ENCODE results near the gene DLX3. TPM values are rescaled to one million over a fixed set of nuclear protein-coding genes. Genes with fewer than 3 reads are reported as not detected.

Gene DLX3
- total RNA-seq, 1 experiment from 2014 or later, result 0.18 TPM

DNA sequence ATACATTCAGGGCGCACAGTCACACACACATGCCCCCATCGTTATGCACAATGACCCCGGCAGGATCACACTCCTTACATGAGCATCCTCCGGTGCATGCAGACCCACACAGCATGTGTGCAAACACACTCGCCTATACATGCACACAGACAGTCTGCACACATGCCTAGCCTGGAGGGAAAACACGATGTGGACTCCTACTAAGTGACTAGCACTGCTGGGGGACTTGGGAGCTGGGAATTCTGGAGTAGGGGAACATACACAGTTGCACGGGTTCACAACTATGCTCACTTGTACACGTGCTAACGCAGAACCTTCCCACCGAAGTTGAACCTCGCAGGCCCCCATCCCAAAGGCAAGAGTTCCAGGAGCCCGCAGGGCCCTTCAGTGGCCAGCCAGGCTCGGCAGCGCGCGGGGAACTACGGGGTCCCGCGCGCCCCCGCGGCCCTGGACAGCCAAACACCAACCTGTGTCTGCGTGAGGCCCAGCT, 2.0 kb downstream of the DLX3 start:
- ChIA-PET POLR2A (ENCODE audit: unreplicated experiment) (no interaction called here), CTCF (interaction anchor here (1.0 kb wide), 1 partner anchor 94 kb away, joined by 3 read pairs; no protein-coding TSS in a partner anchor)
- H4K20me1 ChIP-seq (ENCODE audit: low read length), result no peaks in the 10 kb centered on the region
- H3K4me1 ChIP-seq (ENCODE audit: insufficient read depth, low read length), result peaks cover 29% of the 10 kb centered on the region
- no TSS peak for BruUV-seq (replicated peaks)
- TF ChIP-seq, protein P1, sequence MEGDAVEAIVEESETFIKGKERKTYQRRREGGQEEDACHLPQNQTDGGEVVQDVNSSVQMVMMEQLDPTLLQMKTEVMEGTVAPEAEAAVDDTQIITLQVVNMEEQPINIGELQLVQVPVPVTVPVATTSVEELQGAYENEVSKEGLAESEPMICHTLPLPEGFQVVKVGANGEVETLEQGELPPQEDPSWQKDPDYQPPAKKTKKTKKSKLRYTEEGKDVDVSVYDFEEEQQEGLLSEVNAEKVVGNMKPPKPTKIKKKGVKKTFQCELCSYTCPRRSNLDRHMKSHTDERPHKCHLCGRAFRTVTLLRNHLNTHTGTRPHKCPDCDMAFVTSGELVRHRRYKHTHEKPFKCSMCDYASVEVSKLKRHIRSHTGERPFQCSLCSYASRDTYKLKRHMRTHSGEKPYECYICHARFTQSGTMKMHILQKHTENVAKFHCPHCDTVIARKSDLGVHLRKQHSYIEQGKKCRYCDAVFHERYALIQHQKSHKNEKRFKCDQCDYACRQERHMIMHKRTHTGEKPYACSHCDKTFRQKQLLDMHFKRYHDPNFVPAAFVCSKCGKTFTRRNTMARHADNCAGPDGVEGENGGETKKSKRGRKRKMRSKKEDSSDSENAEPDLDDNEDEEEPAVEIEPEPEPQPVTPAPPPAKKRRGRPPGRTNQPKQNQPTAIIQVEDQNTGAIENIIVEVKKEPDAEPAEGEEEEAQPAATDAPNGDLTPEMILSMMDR (conservative IDR thresholded peaks at IDR 0.05; ENCODE audit: low read depth, low read length), result no peak
- TF ChIP-seq EZH2phosphoT487 (IDR thresholded peaks at IDR 0.05; ENCODE audit: borderline replicate concordance, low read length) (no peak), EZH2 (IDR thresholded peaks at IDR 0.05; ENCODE audit: low read length, unreplicated experiment) (no peak)
- peak overlapping the region; percentile 85 for H3K4me2 ChIP-seq (ENCODE audit: low read length)
- H2AFZ ChIP-seq (ENCODE audit: low read length), result peak overlapping the region; percentile 73
- intact Hi-C loops (cut with micrococcal nuclease), result no loop called here
- DNase-seq (no peak), ATAC-seq (no peak)
- H3K4me3 ChIP-seq (ENCODE audit: low read length), result peak overlapping the region; percentile 68
- no peaks in the 10 kb centered on the region for H3F3A ChIP-seq (ENCODE audit: low read length, unreplicated experiment)
- H3K9me2 ChIP-seq (replicated peaks; ENCODE audit: low read length), result no peaks in the 10 kb centered on the region
- H3K27ac ChIP-seq (ENCODE audit: low read length), result no peak overlapping the region
- H3K9ac ChIP-seq (ENCODE audit: low read length), result no peak overlapping the region
- no peaks in the 10 kb centered on the region for H3K79me2 ChIP-seq (ENCODE audit: low read length)
- H3K27me3 ChIP-seq (ENCODE audit: low read length), result peaks cover 12% of the 10 kb centered on the region
- no peaks in the 10 kb centered on the region for H3K9me3 ChIP-seq (ENCODE audit: low read length)
- H3K36me3 ChIP-seq (ENCODE audit: low read depth, low read length), result no peaks in the 10 kb centered on the region

DNA sequence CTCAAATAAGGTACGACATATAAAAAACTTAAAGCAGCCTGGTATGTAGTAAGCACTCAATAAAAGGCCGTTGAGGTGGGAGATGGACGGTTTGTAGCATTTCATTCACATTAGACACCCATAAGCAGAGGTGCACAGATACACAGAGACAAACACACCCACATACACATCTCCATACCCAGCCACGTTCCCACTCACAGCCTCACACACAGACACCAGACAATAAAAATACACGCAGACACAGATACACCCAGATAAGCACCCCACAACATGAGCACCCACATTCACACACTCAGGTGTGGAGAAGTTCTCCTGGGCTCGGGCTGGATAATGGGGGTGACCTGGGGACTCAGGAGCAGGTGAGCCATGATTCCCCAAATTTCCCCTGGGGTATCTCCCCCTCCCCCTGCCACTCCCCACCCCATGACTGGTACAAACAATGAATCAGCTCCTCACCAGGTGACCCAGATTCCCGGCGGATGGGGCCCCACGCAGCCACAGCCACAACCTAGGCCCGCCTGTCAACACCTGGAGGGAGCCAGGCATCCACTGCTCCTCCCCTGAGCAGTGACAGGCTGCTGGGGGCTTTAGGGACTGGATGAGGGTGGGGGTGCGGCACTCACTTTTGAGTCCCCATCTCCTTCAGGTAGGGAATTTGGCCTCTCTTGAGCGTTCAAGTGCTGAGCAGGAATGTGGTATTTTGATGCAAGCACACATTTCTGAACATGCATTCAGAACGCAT, 2.7 kb downstream of the DLX3 start:
- ATAC-seq (no peak), DNase-seq (no peak)
- H3K4me1 ChIP-seq (ENCODE audit: insufficient read depth, low read length), result peaks cover 28% of the 10 kb centered on the region
- peaks cover 12% of the 10 kb centered on the region for H3K27me3 ChIP-seq (ENCODE audit: low read length)
- intact Hi-C loops (cut with micrococcal nuclease), result no loop called here
- TF ChIP-seq EZH2 (IDR thresholded peaks at IDR 0.05; ENCODE audit: low read length, unreplicated experiment) (no peak), EZH2phosphoT487 (IDR thresholded peaks at IDR 0.05; ENCODE audit: borderline replicate concordance, low read length) (no peak)
- H3F3A ChIP-seq (ENCODE audit: low read length, unreplicated experiment), result no peaks in the 10 kb centered on the region
- no peak overlapping the region for H3K27ac ChIP-seq (ENCODE audit: low read length)
- no peaks in the 10 kb centered on the region for H3K36me3 ChIP-seq (ENCODE audit: low read depth, low read length)
- BruUV-seq (replicated peaks), result no TSS peak
- H2AFZ ChIP-seq (ENCODE audit: low read length), result no peak overlapping the region
- no peaks in the 10 kb centered on the region for H3K9me3 ChIP-seq (ENCODE audit: low read length)
- ChIA-PET CTCF (no interaction called here), POLR2A (ENCODE audit: unreplicated experiment) (no interaction called here)
- H3K4me3 ChIP-seq (ENCODE audit: low read length), result no peak overlapping the region
- H3K79me2 ChIP-seq (ENCODE audit: low read length), result no peaks in the 10 kb centered on the region
- H4K20me1 ChIP-seq (ENCODE audit: low read length), result no peaks in the 10 kb centered on the region
- no peak overlapping the region for H3K9ac ChIP-seq (ENCODE audit: low read length)
- H3K9me2 ChIP-seq (replicated peaks; ENCODE audit: low read length), result no peaks in the 10 kb centered on the region
- 0 out of 2 replicates have a peak overlapping the region, but pooled peaks have one; percentile 85 for H3K4me2 ChIP-seq (ENCODE audit: low read length)

DNA sequence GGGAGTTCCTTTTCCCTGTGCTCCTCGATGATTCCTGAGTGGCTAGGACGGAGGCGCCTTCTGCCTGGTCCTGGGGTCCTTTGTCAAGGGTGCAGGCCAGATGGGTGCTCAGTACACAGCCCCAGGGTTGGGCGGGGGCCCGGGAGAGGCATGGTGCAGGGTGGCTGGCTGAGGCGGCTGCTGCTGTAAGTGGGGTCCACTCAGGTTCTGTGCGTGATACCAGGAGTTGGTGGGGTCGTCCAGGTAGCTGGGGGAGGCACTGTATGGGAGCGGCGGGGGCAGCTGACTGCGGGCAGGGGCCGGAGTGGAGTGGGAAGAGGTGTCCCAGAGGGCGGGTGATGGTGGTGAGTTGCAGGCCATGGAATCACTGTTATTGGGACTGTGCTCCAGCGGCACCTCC, 3.6 kb downstream of the DLX3 start:
- no TSS peak for BruUV-seq (replicated peaks)
- H3K36me3 ChIP-seq (ENCODE audit: low read depth, low read length), result no peaks in the 10 kb centered on the region
- no peak overlapping the region for H3K27ac ChIP-seq (ENCODE audit: low read length)
- POLR2A ChIA-PET (ENCODE audit: unreplicated experiment), result no interaction called here
- H3K4me1 ChIP-seq (ENCODE audit: insufficient read depth, low read length), result peaks cover 23% of the 10 kb centered on the region
- no peaks in the 10 kb centered on the region for H3K79me2 ChIP-seq (ENCODE audit: low read length)
- no peak overlapping the region for H3K4me3 ChIP-seq (ENCODE audit: low read length)
- peaks cover 12% of the 10 kb centered on the region for H3K27me3 ChIP-seq (ENCODE audit: low read length)
- no peak for ATAC-seq
- no peak overlapping the region for H3K4me2 ChIP-seq (ENCODE audit: low read length)
- H2AFZ ChIP-seq (ENCODE audit: low read length), result no peak overlapping the region
- no peak for DNase-seq
- intact Hi-C loops (cut with micrococcal nuclease), result no loop called here
- no peaks in the 10 kb centered on the region for H3F3A ChIP-seq (ENCODE audit: low read length, unreplicated experiment)
- H3K9me3 ChIP-seq (ENCODE audit: low read length), result no peaks in the 10 kb centered on the region
- CTCF ChIA-PET, result no interaction called here
- no peaks in the 10 kb centered on the region for H3K9me2 ChIP-seq (replicated peaks; ENCODE audit: low read length)
- H3K9ac ChIP-seq (ENCODE audit: low read length), result no peak overlapping the region
- TF ChIP-seq EZH2phosphoT487 (IDR thresholded peaks at IDR 0.05; ENCODE audit: borderline replicate concordance, low read length) (no peak), EZH2 (IDR thresholded peaks at IDR 0.05; ENCODE audit: low read length, unreplicated experiment) (no peak)
- TF ChIP-seq, protein P1 (conservative IDR thresholded peaks at IDR 0.05; ENCODE audit: low read depth, low read length), result no peak
- H4K20me1 ChIP-seq (ENCODE audit: low read length), result no peaks in the 10 kb centered on the region
